ENCODE measurements around the gene PCED1B. TPM values are rescaled to one million over a fixed set of nuclear protein-coding genes. Genes with fewer than 3 reads are reported as not detected.

The PCED1B gene
- total and polyA plus RNA-seq, 2 experiments from 2014 or later: 5.1 to 6.6 TPM

- Histone ChIP-seq H3K4me2 (peak overlapping the region; percentile 15; the same call in 1 of the 2 replicates), H3F3A (replicated peaks; ENCODE audit: low read depth) (no peaks in the 10 kb centered on the region), H3K79me2 (replicated peaks; ENCODE audit: insufficient read depth) (no peaks in the 10 kb centered on the region), H3K4me1 (ENCODE audit: insufficient read depth) (peaks cover 42% of the 10 kb centered on the region), H2AFZ (no peak overlapping the region), H4K20me1 (replicated peaks; ENCODE audit: insufficient read depth) (no peaks in the 10 kb centered on the region), H3K9me2 (ENCODE audit: insufficient read depth) (no peaks in the 10 kb centered on the region), H3K27me3 (ENCODE audit: insufficient read depth) (peaks cover 5% of the 10 kb centered on the region; the same call in 1 of the 2 replicates), H3K4me3 (no peak overlapping the region), H3K27ac (ENCODE audit: low read depth) (no peak overlapping the region), H3K36me3 (ENCODE audit: insufficient read depth) (no peaks in the 10 kb centered on the region)
- Mint-ChIP-seq H3K27me3 (ENCODE audit: insufficient read depth, low read depth, poor library complexity) (peaks cover 2% of the 10 kb centered on the region), H3K4me3 (no peak overlapping the region), H3K9me3 (no peaks in the 10 kb centered on the region), H3K27ac (peak overlapping the region; percentile 74; the same call in 1 of the 2 replicates), H3K36me3 (ENCODE audit: low read depth) (no peaks in the 10 kb centered on the region), H3K4me1 (peaks cover 43% of the 10 kb centered on the region)
- TF ChIP-seq NANOG (IDR thresholded peaks at IDR 0.05; ENCODE audit: borderline replicate concordance): no peak
- no peak for TF ChIP-seq ZNF331 (CRISPR knock-in tag; IDR thresholded peaks at IDR 0.05; ENCODE audit: low read depth)
- no peak for TF ChIP-seq CREB1 (CRISPR knock-in tag; IDR thresholded peaks at IDR 0.05; ENCODE audit: low read depth)
- no peak for TF ChIP-seq REST (IDR thresholded peaks at IDR 0.05; ENCODE audit: unreplicated experiment)
- no peak for TF ChIP-seq STAT1 (IDR thresholded peaks at IDR 0.05; ENCODE audit: unreplicated experiment)
- no peak for TF ChIP-seq CTCF (conservative IDR thresholded peaks at IDR 0.05; ENCODE audit: low read depth in 2 of 2)
- no peak for TF ChIP-seq ZNF462 (CRISPR knock-in tag; IDR thresholded peaks at IDR 0.05)
- DNase-seq (ENCODE audit: low spot score) (peak; percentile 31), ATAC-seq (peak; percentile 48; the same call in 1 of the 3 replicates)
Observed at GRCh38 chr12:47085815-47086252, 6.4 kb downstream of the PCED1B start.

Measured in GM23338 (cell line).